GM19193 (cell line): ENCODE measurements around the gene PTPRA.

Source experiments
- POLR2A ChIP-seq: IDR thresholded peaks from 4 replicates; pipeline ENCODE4 v1.6.1; 2011; ENCODE audit not compliant: insufficient read depth, insufficient read length; ENCODE audit errors: extremely low read depth

Gene PTPRA

GRCh38 chr20:3027987-3028386, 154.7 kb downstream of the PTPRA start:
- TF ChIP-seq POLR2A = no peak

- no peak for TF ChIP-seq POLR2A
Observed at GRCh38 chr20:3031524-3032147, 158.4 kb downstream of the PTPRA start.

GRCh38 chr20:3032624-3033023, 159.3 kb downstream of the PTPRA start:
- no peak for TF ChIP-seq POLR2A

- TF ChIP-seq POLR2A = no peak
Observed at GRCh38 chr20:3037654-3038053, 164.4 kb downstream of the PTPRA start.

- TF ChIP-seq POLR2A = no peak
Observed at GRCh38 chr20:3038454-3038853, 165.2 kb downstream of the PTPRA start.

GRCh38 chr20:3039426-3039825, 166.1 kb downstream of the PTPRA start:
- TF ChIP-seq POLR2A = no peak

GRCh38 chr20:3040086-3040485, 166.8 kb downstream of the PTPRA start:
- no peak for TF ChIP-seq POLR2A

- no peak for TF ChIP-seq POLR2A
Observed at GRCh38 chr20:3041854-3042409, 168.7 kb downstream of the PTPRA start.

GRCh38 chr20:3042625-3043024, 169.3 kb downstream of the PTPRA start:
- TF ChIP-seq POLR2A = no peak

- no peak for TF ChIP-seq POLR2A
Observed at GRCh38 chr20:3043322-3043721, 170.0 kb downstream of the PTPRA start, which contains the start of gene GNRH2. TSS of gene GNRH2 (plus strand) at chr20:3043622. CDS start at chr20:3044415, 793 bp downstream.

GRCh38 chr20:3044336-3044965, 171.2 kb downstream of the PTPRA start:
- no peak for TF ChIP-seq POLR2A

GRCh38 chr20:3045042-3045815, 171.9 kb downstream of the PTPRA start:
- TF ChIP-seq POLR2A = no peak

- peak; percentile 82 for TF ChIP-seq POLR2A
Observed at GRCh38 chr20:3045816-3046676, 172.8 kb downstream of the PTPRA start, which contains the start of gene MRPS26. TSS of gene MRPS26 (plus strand) at chr20:3046052. CDS start at chr20:3046069, 17 bp downstream.

GRCh38 chr20:3046677-3047462, 173.6 kb downstream of the PTPRA start:
- no peak for TF ChIP-seq POLR2A
